K562 (cell line): ENCODE data around the gene SLC25A11. TPM values are rescaled to one million over a fixed set of nuclear protein-coding genes. Genes with fewer than 3 reads are reported as not detected.

Experiments used
- BCOR ChIP-seq: fragments of 450-650 bp; IDR thresholded peaks from 2 replicates; pipeline ENCODE4 v1.6.1; 2016
- BRD4 ChIP-seq: fragments of 200-600 bp; sonication (generic); IDR thresholded peaks from 2 replicates; pipeline ENCODE4 v1.6.1; 2017; ENCODE audit warnings: inconsistent platforms
- CHCHD3 ChIP-seq: fragments of 250-450 bp; sonication (Bioruptor Pico); IDR thresholded peaks from 2 replicates; pipeline ENCODE4 v2.1.2; 2022; ENCODE audit warnings: mild to moderate bottlenecking
- FOXP4 ChIP-seq: sonication (generic); formaldehyde crosslinking; IDR thresholded peaks from 2 replicates; pipeline ENCODE4 v1.8.0; 2022; ENCODE audit warnings: mild to moderate bottlenecking, missing genetic modification reagents, borderline replicate concordance
- HDAC2 ChIP-seq: fragments of 450-650 bp; IDR thresholded peaks from 2 replicates; pipeline ENCODE4 v1.6.1; 2016; ENCODE audit warnings: mild to moderate bottlenecking
- HDAC3 ChIP-seq: fragments of 450-650 bp; IDR thresholded peaks from 2 replicates; pipeline ENCODE4 v1.6.1; 2018; ENCODE audit warnings: borderline replicate concordance, mild to moderate bottlenecking, moderate library complexity; ENCODE audit not compliant: partially characterized antibody
- JUNB ChIP-seq: fragments of 450-650 bp; formaldehyde crosslinking; conservative IDR thresholded peaks from 2 replicates; pipeline ENCODE4 v1.4.0; 2020; ENCODE audit warnings: mild to moderate bottlenecking
- KDM2B ChIP-seq: fragments of 250-450 bp; sonication (Bioruptor Pico); IDR thresholded peaks from 2 replicates; pipeline ENCODE4 v1.8.0; 2021; ENCODE audit warnings: mild to moderate bottlenecking, moderate library complexity
- MAZ ChIP-seq, 2 experiments: fragments of 450-650 bp in 1 of 2; sonication (generic) in 1 of 2; formaldehyde crosslinking; IDR thresholded peaks in 1 of 2; conservative IDR thresholded peaks in 1 of 2; 2 replicates each; pipeline versions ENCODE4 v1.4.0 to v1.5.0; 2020; ENCODE audit warnings: mild to moderate bottlenecking in 1 of 2, missing genetic modification reagents in 1 of 2
- PTRF ChIP-seq: fragments of 450-650 bp; IDR thresholded peaks from 2 replicates; pipeline ENCODE4 v1.6.1; 2016; ENCODE audit warnings: mild to moderate bottlenecking, missing genetic modification characterization, missing compliant biosample characterization
- RBM25 ChIP-seq: fragments of 200-400 bp; formaldehyde crosslinking; IDR thresholded peaks from 2 replicates; pipeline ENCODE4 v1.6.1; 2018; ENCODE audit warnings: low read length, low read depth, moderate library complexity; ENCODE audit not compliant: severe bottlenecking
- RBM39 ChIP-seq: fragments of 200-400 bp; formaldehyde crosslinking; optimal IDR thresholded peaks from 2 replicates; pipeline ENCODE3; 2018; ENCODE audit warnings: low read depth, low read length
- SMAD4 ChIP-seq: fragments of 250-450 bp; sonication (Bioruptor Pico); conservative IDR thresholded peaks from 2 replicates; pipeline ENCODE4 v1.8.0; 2021; ENCODE audit warnings: inconsistent platforms, mild to moderate bottlenecking, moderate library complexity
- STAT5B ChIP-seq: fragments of 250-450 bp; sonication (Bioruptor Pico); IDR thresholded peaks from 2 replicates; pipeline ENCODE4 v1.8.0; 2021; ENCODE audit warnings: mild to moderate bottlenecking, inconsistent platforms
- U2AF1 ChIP-seq: fragments of 200-400 bp; formaldehyde crosslinking; optimal IDR thresholded peaks from 2 replicates; pipeline ENCODE3; 2017; ENCODE audit warnings: mild to moderate bottlenecking, low read depth, low read length, moderate library complexity
- ZBTB5 ChIP-seq: fragments of 450-650 bp; IDR thresholded peaks from 2 replicates; pipeline ENCODE4 v1.6.1; 2017; ENCODE audit warnings: antibody characterized with exemption
- ZNF217 ChIP-seq: sonication (generic); formaldehyde crosslinking; IDR thresholded peaks from 2 replicates; pipeline ENCODE4 v1.8.0; 2022; ENCODE audit warnings: mild to moderate bottlenecking, missing genetic modification reagents
- ZNF586 ChIP-seq: fragments of 450-650 bp; formaldehyde crosslinking; conservative IDR thresholded peaks from 2 replicates; pipeline ENCODE4 v1.4.0; 2020; ENCODE audit warnings: mild to moderate bottlenecking, moderate library complexity
- polyA plus RNA-seq, 8 experiments: library from polyadenylated mRNA; depleted of rRNA in 4 of 8; stranded (reverse) in 5 of 8; unstranded in 3 of 8; fragments of >200 nt; fragmentation: Nextera tagmentation in 2 of 8; fragmentation: Illumina TruSeq in 1 of 8; extraction: Ambion mirVana in 2 of 8; extraction: Trizol in 1 of 8; gene quantifications; 2 replicates each; pipeline versions ENCODE4 v1.2.1 to v1.2.3, GENCODE V29; 2011 to 2014; ENCODE audit warnings: inconsistent platforms in 1 of 8, missing spikeins in 1 of 8
- total RNA-seq, 7 experiments: library from RNA; depleted of rRNA in 6 of 7; stranded (reverse); fragments of >200 nt in 6 of 7; fragmentation: Illumina TruSeq in 2 of 7; extraction: Trizol in 2 of 7; gene quantifications; 2 replicates each; pipeline versions ENCODE4 v1.2.1 to v1.2.3, GENCODE V29; 2011 to 2021; ENCODE audit warnings: low replicate concordance in 1 of 7
- TF ChIP-seq, protein P1 (sequence below), 2 experiments: fragments of 250-450 bp in 1 of 2; fragments of 450-650 bp in 1 of 2; sonication (Bioruptor Pico) in 1 of 2; IDR thresholded peaks; 2 replicates each; pipeline versions ENCODE4 v1.6.1 to v1.8.0; 2016 to 2021; ENCODE audit warnings: mild to moderate bottlenecking in 2 of 2, moderate library complexity in 2 of 2, missing compliant biosample characterization in 1 of 2, missing genetic modification characterization in 1 of 2
- TF ChIP-seq, protein P2 (sequence below): fragments of 450-650 bp; conservative IDR thresholded peaks from 2 replicates; pipeline ENCODE4 v1.6.1; 2016; ENCODE audit warnings: missing genetic modification characterization, low read depth, mild to moderate bottlenecking, missing compliant biosample characterization, moderate library complexity

The SLC25A11 gene
- total and polyA plus RNA-seq, 9 of the 15 experiments (the other 6 are each of a cell fraction or from before 2014, with no cell fraction given): 3.1 to 56.7 (median 32.9) TPM

- TF ChIP-seq ZBTB5: no peak
- TF ChIP-seq BRD4: no peak
- no peak for TF ChIP-seq PTRF
- TF ChIP-seq STAT5B (CRISPR knock-in tag): no peak
- peak; percentile 89 for TF ChIP-seq SMAD4
- no peak for TF ChIP-seq KDM2B (CRISPR knock-in tag)
- no peak for TF ChIP-seq ZNF217 (CRISPR knock-in tag)
- TF ChIP-seq, protein P1, sequence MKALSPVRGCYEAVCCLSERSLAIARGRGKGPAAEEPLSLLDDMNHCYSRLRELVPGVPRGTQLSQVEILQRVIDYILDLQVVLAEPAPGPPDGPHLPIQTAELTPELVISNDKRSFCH (CRISPR knock-in tag; IDR thresholded peaks at IDR 0.05): no peak
- TF ChIP-seq, protein P1 (tag; IDR thresholded peaks at IDR 0.05): no peak
- no peak for TF ChIP-seq RBM39
- TF ChIP-seq FOXP4 (CRISPR knock-in tag): no peak
- TF ChIP-seq RBM25: no peak
- TF ChIP-seq HDAC2: no peak
- TF ChIP-seq ZNF586: no peak
- peak; percentile 22 for TF ChIP-seq U2AF1
- TF ChIP-seq CHCHD3 (CRISPR knock-in tag): no peak
- 0 out of 2 replicates have a peak, but pooled peaks have one; percentile 11 for TF ChIP-seq JUNB (CRISPR knock-in tag)
- no peak for TF ChIP-seq HDAC3
- TF ChIP-seq BCOR: no peak
- TF ChIP-seq MAZ (CRISPR knock-in tag; conservative IDR thresholded peaks at IDR 0.05 in 1 of 2, IDR thresholded peaks at IDR 0.05 in 1 of 2): peak; percentile 49 to 64; a peak in 1 of 4 replicates
- TF ChIP-seq, protein P2, sequence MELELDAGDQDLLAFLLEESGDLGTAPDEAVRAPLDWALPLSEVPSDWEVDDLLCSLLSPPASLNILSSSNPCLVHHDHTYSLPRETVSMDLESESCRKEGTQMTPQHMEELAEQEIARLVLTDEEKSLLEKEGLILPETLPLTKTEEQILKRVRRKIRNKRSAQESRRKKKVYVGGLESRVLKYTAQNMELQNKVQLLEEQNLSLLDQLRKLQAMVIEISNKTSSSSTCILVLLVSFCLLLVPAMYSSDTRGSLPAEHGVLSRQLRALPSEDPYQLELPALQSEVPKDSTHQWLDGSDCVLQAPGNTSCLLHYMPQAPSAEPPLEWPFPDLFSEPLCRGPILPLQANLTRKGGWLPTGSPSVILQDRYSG: no peak
These were observed 9.7 kb upstream of the SLC25A11 start (continued) for GRCh38 chr17:4949321-4950074.
